Measurements from ENCODE around the gene AREG. TPM values are rescaled to one million over a fixed set of nuclear protein-coding genes. Genes with fewer than 3 reads are reported as not detected.
"Not testable (repeated sequence)": the region's sequence is repeated elsewhere in the genome, so short reads cannot be mapped to it uniquely, and the experiment has no call there.

AREG gene
- total RNA-seq, result 11.6 TPM

- DNase-seq (ENCODE audit: low read depth in 2 of 3, low spot score in 2 of 3), result peak; percentile 86 to 94 (median 88)
These were observed at the start of gene AREG for GRCh38 chr4:74444891-74445642. Gene AREG, plus strand, starts transcription at chr4:74445136. Its CDS starts 210 bp downstream, at chr4:74445346.

- no peak for DNase-seq (ENCODE audit: low read depth in 2 of 3, low spot score in 2 of 3)
These were observed 49.3 kb upstream of the AREG start for GRCh38 chr4:74395633-74396032.

DNA sequence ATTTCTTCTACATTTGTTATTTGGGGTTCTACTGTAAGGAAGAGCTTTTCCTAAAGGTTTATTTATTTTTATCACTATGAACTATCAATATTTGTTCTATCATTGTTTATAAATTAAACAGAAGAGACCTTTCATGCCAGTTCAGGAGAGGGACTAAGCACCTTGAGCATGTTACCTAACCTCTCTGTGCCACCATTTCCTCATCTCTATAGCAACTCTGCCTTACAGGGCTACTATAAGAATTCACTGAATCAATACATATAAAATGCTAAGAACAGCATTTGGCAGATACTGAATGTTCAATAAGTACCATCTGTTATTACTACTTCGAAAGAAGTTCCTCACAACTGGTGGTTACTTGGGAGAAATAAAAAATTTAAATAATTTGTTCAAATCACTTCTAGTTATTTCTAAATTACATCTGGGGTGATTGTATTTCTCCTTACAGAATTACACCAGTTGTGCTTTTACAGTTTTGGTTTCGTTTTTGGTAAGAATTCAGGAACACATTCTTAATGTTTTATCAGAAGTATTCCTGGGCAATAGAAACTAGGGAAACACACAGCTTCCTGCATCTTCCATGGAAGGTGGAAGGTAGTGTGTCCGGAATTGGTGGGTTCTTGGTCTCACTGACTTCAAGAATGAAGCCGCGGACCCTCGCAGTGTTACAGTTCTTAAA, 47.0 kb upstream of the AREG start:
- DNase-seq (ENCODE audit: low read depth in 2 of 3, low spot score in 2 of 3), result peak; percentile 39 to 65 (median 51)

DNA sequence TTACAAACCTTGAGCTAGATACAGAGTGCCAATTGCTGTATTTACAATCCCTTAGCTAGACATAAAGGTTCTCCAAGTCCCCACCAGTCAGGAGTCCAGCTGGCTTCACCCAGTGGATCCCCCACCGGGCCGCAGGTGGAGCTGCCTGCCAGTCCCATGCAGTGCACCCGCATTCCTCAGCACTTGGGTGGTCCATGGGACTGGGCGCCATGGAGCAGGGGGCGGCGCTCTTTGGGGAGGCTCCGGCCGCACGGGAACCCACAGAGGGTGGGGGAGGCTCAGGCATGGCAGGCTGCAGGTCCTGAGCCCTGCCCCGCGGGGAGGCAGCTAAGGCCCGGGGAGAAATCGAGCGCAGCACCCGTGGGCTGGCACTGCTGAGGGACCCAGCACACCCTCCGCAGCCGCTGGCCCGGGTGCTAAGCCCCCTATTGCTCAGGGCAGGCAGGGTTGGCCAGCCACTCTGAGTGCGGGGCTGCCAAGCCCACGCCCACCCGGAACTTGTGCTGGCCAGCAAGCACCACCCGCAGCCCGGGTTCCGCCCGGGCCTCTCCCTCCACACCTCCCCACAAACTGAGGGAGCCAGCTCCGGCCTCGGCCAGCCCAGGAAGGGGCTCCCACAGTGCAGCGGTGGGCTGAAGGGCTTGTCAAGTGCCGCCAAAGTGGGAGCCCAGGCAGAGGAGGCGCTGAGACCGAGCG, 45.9 kb upstream of the AREG start:
- not testable (repeated sequence) for DNase-seq (ENCODE audit: low read depth in 2 of 3, low spot score in 2 of 3)

GRCh38 chr4:74400395-74400794, 44.5 kb upstream of the AREG start:
- DNase-seq (ENCODE audit: low read depth in 2 of 3, low spot score in 2 of 3), result no peak

- peak in 1 of 3 donors; percentile 46 for DNase-seq (ENCODE audit: low read depth in 2 of 3, low spot score in 2 of 3)
These were observed 42.1 kb upstream of the AREG start for GRCh38 chr4:74402692-74403456.

DNA sequence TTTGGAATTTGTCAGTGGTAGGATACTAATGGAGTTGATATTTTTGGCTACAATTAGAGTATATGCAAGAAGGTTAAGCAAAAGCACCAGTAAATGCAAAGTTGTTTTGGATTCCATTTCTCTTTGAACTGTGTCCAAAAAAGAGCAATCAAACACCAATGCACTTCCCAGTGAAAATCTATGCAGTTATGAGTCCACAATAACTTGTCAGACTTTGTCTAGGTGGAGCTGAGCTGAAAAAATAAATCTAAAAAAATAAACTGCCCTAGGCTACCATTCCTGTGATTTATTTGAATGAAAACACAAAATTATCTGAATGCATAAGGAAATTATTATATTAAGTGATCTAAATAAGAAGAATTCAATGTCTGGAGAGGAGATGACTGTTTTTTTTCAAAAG, 37.0 kb upstream of the AREG start:
- no peak for DNase-seq (ENCODE audit: low read depth in 2 of 3, low spot score in 2 of 3)

GRCh38 chr4:74408639-74409038, 36.3 kb upstream of the AREG start:
- DNase-seq (ENCODE audit: low read depth in 2 of 3, low spot score in 2 of 3), result no peak

- no peak for DNase-seq (ENCODE audit: low read depth in 2 of 3, low spot score in 2 of 3)
These were observed 34.7 kb upstream of the AREG start for GRCh38 chr4:74410272-74410671.

GRCh38 chr4:74412225-74412624, 32.7 kb upstream of the AREG start:
- no peak for DNase-seq (ENCODE audit: low read depth in 2 of 3, low spot score in 2 of 3)

- DNase-seq (ENCODE audit: low read depth in 2 of 3, low spot score in 2 of 3), result no peak
These were observed 31.7 kb upstream of the AREG start for GRCh38 chr4:74413265-74413664.

DNA sequence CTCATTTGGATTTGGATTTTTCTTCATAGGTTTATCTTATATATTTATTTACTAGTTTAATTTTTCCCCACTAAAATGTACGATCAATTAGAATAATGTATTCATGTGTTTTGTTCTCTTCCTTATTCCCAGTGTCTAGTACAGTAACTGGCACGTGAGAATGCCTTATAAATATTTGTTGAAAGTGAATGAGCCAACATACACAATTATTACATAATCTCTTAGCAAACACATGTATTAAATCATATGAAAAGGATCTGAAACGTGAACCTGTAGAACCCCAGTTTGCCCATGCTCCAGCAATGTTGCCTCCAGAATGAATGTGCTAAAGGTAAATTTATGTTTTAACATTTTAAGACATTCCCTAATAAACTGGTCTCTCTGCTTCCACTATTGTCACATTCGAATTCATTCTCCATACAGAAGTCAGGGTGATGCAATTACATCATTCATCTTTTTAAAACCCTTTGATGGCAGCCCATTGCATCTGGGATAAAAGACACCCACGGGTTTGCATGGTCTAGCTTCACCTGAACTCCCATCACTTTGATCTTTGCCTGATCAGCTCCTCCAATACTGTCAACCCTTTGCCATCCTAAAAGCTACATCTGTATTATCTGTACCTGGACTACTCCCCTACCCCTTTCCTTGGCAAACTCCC, 30.7 kb upstream of the AREG start:
- DNase-seq (ENCODE audit: low read depth in 2 of 3, low spot score in 2 of 3), result no peak

GRCh38 chr4:74415602-74416300, 29.2 kb upstream of the AREG start:
- DNase-seq (ENCODE audit: low read depth in 2 of 3, low spot score in 2 of 3), result no peak

GRCh38 chr4:74418063-74418670, 26.8 kb upstream of the AREG start:
- no peak for DNase-seq (ENCODE audit: low read depth in 2 of 3, low spot score in 2 of 3)

- DNase-seq (ENCODE audit: low read depth in 2 of 3, low spot score in 2 of 3), result no peak
These were observed 24.1 kb upstream of the AREG start for GRCh38 chr4:74420863-74421262.

DNA sequence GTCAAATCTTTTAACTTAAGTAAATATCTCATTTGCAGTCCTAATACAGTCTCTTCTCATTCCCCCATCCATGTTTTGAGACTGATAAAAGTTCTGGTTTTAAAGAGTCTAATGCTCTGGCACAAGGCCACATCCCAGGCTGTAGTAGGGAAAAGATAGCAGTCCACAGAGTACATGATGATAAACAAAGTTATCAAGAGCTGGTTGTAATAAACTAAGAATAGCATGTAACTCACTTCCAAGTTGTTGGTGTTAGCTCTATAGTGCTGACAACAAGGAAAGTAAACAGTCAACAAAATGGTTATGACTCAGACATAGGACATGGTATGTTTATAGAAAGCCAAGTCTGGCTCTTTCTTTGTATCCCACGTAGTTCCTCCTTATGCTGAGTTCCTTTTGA, 21.8 kb upstream of the AREG start:
- no peak for DNase-seq (ENCODE audit: low read depth in 2 of 3, low spot score in 2 of 3)

DNA sequence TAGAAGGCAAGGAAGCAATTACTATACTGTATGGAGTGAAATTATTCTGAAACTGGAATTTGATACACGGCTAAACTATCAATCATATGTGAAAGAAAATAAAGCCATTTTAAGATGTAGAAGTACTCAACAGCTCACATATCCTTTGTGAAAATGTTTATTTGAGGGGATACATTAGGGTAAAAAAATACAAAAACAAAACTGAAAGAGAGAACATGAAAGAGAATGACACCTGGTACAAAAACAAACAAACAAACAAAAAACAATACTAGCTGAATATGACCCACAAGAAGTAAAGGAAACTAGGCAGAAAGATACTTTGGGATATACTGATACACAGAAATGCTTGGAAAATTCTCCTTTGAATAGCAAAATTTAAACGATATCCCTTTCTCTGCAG, 20.8 kb upstream of the AREG start:
- no peak for DNase-seq (ENCODE audit: low read depth in 2 of 3, low spot score in 2 of 3)

- DNase-seq (ENCODE audit: low read depth in 2 of 3, low spot score in 2 of 3), result no peak
These were observed 18.8 kb upstream of the AREG start for GRCh38 chr4:74426101-74426500.

DNA sequence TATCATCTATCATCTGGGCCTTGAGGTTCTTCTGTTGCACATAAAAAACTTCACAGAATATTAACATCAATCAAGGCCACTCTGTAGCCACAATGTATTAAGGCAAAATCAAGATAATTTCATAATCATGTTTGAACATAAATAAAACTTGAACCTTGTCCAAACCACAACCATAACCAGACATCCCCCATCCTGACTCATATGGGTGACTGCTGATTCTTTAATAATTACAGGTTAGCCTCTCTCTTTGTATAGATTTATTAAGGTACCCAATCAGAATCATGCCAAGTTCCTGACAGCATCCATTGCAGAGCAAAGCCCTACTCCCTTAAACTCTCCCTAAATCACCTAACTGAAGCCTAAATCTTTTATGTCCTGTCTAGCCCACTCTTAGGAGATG, 16.7 kb upstream of the AREG start:
- peak in 2 of 3 donors; percentile 60 to 87 for DNase-seq (ENCODE audit: low read depth in 2 of 3, low spot score in 2 of 3)
